ENCODE data around the gene ERVV-1. TPM values are rescaled to one million over a fixed set of nuclear protein-coding genes. Genes with fewer than 3 reads are reported as not detected.
"Not testable (repeated sequence)": the region's sequence is repeated elsewhere in the genome, so short reads cannot be mapped to it uniquely, and the experiment has no call there.

The ERVV-1 gene
- total and polyA plus RNA-seq, 2 experiments from 2014 or later: 0.62 TPM; not detected in 1

DNA sequence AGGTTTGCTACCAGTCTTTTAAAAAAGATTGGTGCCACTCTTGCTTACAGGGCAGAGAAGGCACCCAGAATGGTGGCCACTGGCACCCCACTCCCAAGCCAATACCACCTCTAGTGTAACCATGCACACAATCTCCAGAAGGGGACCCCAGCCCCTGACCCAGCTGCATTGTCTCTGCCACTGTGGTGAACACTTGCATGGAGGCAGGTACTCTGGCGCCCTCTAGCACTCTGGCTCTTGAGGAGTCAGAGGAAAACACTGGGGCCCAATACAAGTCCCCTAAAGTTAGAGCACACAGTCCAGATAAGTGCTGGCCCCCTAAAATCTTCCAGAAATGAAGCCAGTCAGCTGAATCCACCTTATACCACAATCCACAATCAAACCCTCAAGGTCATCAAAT is 6.0 kb downstream of the ERVV-1 start:
- Histone ChIP-seq H3K27me3 (no peaks in the 10 kb centered on the region), H3K79me2 (no peaks in the 10 kb centered on the region), H3K9me3 (ENCODE audit: low read depth) (no peaks in the 10 kb centered on the region), H3K9me2 (replicated peaks; ENCODE audit: insufficient read depth) (no peaks in the 10 kb centered on the region), H3K4me3 (no peak overlapping the region), H3K27ac (no peak overlapping the region), H3K36me3 (replicated peaks; ENCODE audit: insufficient read depth, low read depth) (no peaks in the 10 kb centered on the region), H3K4me1 (ENCODE audit: insufficient read depth) (no peaks in the 10 kb centered on the region), H2AFZ (no peak overlapping the region), H4K20me1 (ENCODE audit: insufficient read depth, poor library complexity, severe bottlenecking) (no peaks in the 10 kb centered on the region), H3K4me2 (no peak overlapping the region)
- no peak for DNase-seq (ENCODE audit: low spot score)
- 19% methylated on average over 1 of the region's 1 CpG for WGBS (ENCODE audit: low lambda C conversion rate, missing lambda C conversion rate)
- TF ChIP-seq EZH2 (IDR thresholded peaks at IDR 0.05; ENCODE audit: borderline replicate concordance) (no peak), EZH2phosphoT487 (IDR thresholded peaks at IDR 0.05; ENCODE audit: low read depth, severe bottlenecking, unreplicated experiment) (no peak), CTCF (IDR thresholded peaks at IDR 0.05; ENCODE audit: poor library complexity) (no peak)

- Histone ChIP-seq H3K4me2 (peak overlapping the region; percentile 47), H3K27ac (peak overlapping the region; percentile 76)
- peak; percentile 40 for DNase-seq (ENCODE audit: low spot score)
- not testable (repeated sequence) for H3K9me2 ChIP-seq (replicated peaks; ENCODE audit: insufficient read depth); H2AFZ ChIP-seq; H3K4me1 ChIP-seq (ENCODE audit: insufficient read depth); H3K9me3 ChIP-seq (ENCODE audit: low read depth); H3K79me2 ChIP-seq; H3K4me3 ChIP-seq; H3K36me3 ChIP-seq (replicated peaks; ENCODE audit: insufficient read depth, low read depth); H4K20me1 ChIP-seq (ENCODE audit: insufficient read depth, poor library complexity, severe bottlenecking); H3K27me3 ChIP-seq
- 7% methylated on average over 7 of the region's 7 CpGs for WGBS (ENCODE audit: low lambda C conversion rate, missing lambda C conversion rate)
Measured at GRCh38 chr19:53028306-53028705, 14.6 kb downstream of the ERVV-1 start.

GRCh38 chr19:53034054-53034453 is 20.3 kb downstream of the ERVV-1 start:
- no peaks in the 10 kb centered on the region for H3K9me2 ChIP-seq (replicated peaks; ENCODE audit: insufficient read depth)
- H3K9me3 ChIP-seq (ENCODE audit: low read depth): no peaks in the 10 kb centered on the region
- H4K20me1 ChIP-seq (ENCODE audit: insufficient read depth, poor library complexity, severe bottlenecking): no peaks in the 10 kb centered on the region
- H3K4me2 ChIP-seq: no peak overlapping the region
- no peak overlapping the region for H3K4me3 ChIP-seq
- H2AFZ ChIP-seq: no peak overlapping the region
- no peak for DNase-seq (ENCODE audit: low spot score)
- no peaks in the 10 kb centered on the region for H3K36me3 ChIP-seq (replicated peaks; ENCODE audit: insufficient read depth, low read depth)
- no peak overlapping the region for H3K27ac ChIP-seq
- peaks cover 2% of the 10 kb centered on the region for H3K4me1 ChIP-seq (ENCODE audit: insufficient read depth)
- TF ChIP-seq EZH2phosphoT487 (IDR thresholded peaks at IDR 0.05; ENCODE audit: low read depth, severe bottlenecking, unreplicated experiment) (no peak), EZH2 (IDR thresholded peaks at IDR 0.05; ENCODE audit: borderline replicate concordance) (no peak), CTCF (IDR thresholded peaks at IDR 0.05; ENCODE audit: poor library complexity) (no peak)
- no peaks in the 10 kb centered on the region for H3K79me2 ChIP-seq
- no peaks in the 10 kb centered on the region for H3K27me3 ChIP-seq
- WGBS (ENCODE audit: low lambda C conversion rate, missing lambda C conversion rate): 96% methylated on average over 2 of the region's 2 CpGs

- Histone ChIP-seq H3K79me2 (no peaks in the 10 kb centered on the region), H3K27me3 (no peaks in the 10 kb centered on the region), H3K4me3 (no peak overlapping the region), H3K36me3 (replicated peaks; ENCODE audit: insufficient read depth, low read depth) (no peaks in the 10 kb centered on the region), H3K9me2 (replicated peaks; ENCODE audit: insufficient read depth) (no peaks in the 10 kb centered on the region), H3K9me3 (ENCODE audit: low read depth) (no peaks in the 10 kb centered on the region), H3K4me2 (no peak overlapping the region), H3K4me1 (ENCODE audit: insufficient read depth) (no peaks in the 10 kb centered on the region), H3K27ac (peak overlapping the region; percentile 22), H2AFZ (no peak overlapping the region), H4K20me1 (ENCODE audit: insufficient read depth, poor library complexity, severe bottlenecking) (no peaks in the 10 kb centered on the region)
- no peak for DNase-seq (ENCODE audit: low spot score)
- WGBS (ENCODE audit: low lambda C conversion rate, missing lambda C conversion rate): 60% methylated on average over 4 of the region's 4 CpGs
- TF ChIP-seq CTCF (IDR thresholded peaks at IDR 0.05; ENCODE audit: poor library complexity): no peak
- TF ChIP-seq EZH2phosphoT487 (IDR thresholded peaks at IDR 0.05; ENCODE audit: low read depth, severe bottlenecking, unreplicated experiment): no peak
- TF ChIP-seq EZH2 (IDR thresholded peaks at IDR 0.05; ENCODE audit: borderline replicate concordance): no peak
Measured at GRCh38 chr19:53034948-53035675, 21.4 kb downstream of the ERVV-1 start.

All from hepatocyte (in vitro differentiated cells).